PFSK-1 (cell line): ENCODE measurements around the gene C2orf15.

ENCODE experiments used
- FOXP2 ChIP-seq: optimal IDR thresholded peaks from 2 replicates; pipeline ENCODE3; 2011; ENCODE audit warnings: borderline replicate concordance, control low read depth, inconsistent platforms; ENCODE audit not compliant: insufficient read depth; ENCODE audit errors: extremely low read length, extremely low read depth
- POLR2AphosphoS5 ChIP-seq: IDR thresholded peaks from 2 replicates; pipeline ENCODE4 v1.6.1; 2012; ENCODE audit warnings: low read depth, mild to moderate bottlenecking, control low read depth, low read length, moderate library complexity
- REST ChIP-seq, 2 experiments: IDR thresholded peaks; 2 replicates each; pipeline versions ENCODE4 v1.6.1 to v1.8.0; 2011 to 2012; ENCODE audit warnings: low read depth in 2 of 2, low read length in 2 of 2, control low read depth in 1 of 2, inconsistent platforms in 1 of 2, mild to moderate bottlenecking in 1 of 2, moderate library complexity in 1 of 2; ENCODE audit not compliant: insufficient read depth in 1 of 2
- SIN3A ChIP-seq: IDR thresholded peaks from 2 replicates; pipeline ENCODE4 v1.6.1; 2012; ENCODE audit warnings: mild to moderate bottlenecking, low read length, moderate library complexity, borderline replicate concordance; ENCODE audit not compliant: insufficient read depth
- TAF1 ChIP-seq: IDR thresholded peaks from 2 replicates; pipeline ENCODE4 v1.6.1; 2012; ENCODE audit warnings: low read length, control low read depth, borderline replicate concordance; ENCODE audit not compliant: insufficient read depth

The C2orf15 gene

GRCh38 chr2:99180755-99181623, 39.5 kb downstream of the C2orf15 start, which contains the start of the genes MITD1 and MRPL30:
MITD1 (minus strand) TSS chr2:99181058; CDS start chr2:99180981, 77 bp downstream.
MRPL30 (plus strand) TSS chr2:99181184; CDS start chr2:99186204, 5,020 bp downstream.
- TF ChIP-seq TAF1 (peak; percentile 98), REST (IDR thresholded peaks at IDR 0.05; ENCODE audit: insufficient read depth in 1 of 2, low read depth in 2 of 2, low read length in 2 of 2) (no peak; a peak in 1 of 4 replicates), POLR2AphosphoS5 (peak; percentile 94)

GRCh38 chr2:99181624-99182000, 40.1 kb downstream of the C2orf15 start:
- TF ChIP-seq REST (IDR thresholded peaks at IDR 0.05; ENCODE audit: insufficient read depth in 1 of 2, low read depth in 2 of 2, low read length in 2 of 2) = no peak
- TF ChIP-seq POLR2AphosphoS5 = no peak
- TF ChIP-seq SIN3A = no peak
- no peak for TF ChIP-seq TAF1
- no peak for TF ChIP-seq FOXP2

GRCh38 chr2:99183025-99183424, 41.5 kb downstream of the C2orf15 start:
- TF ChIP-seq FOXP2 = no peak
- no peak for TF ChIP-seq SIN3A
- no peak for TF ChIP-seq POLR2AphosphoS5
- no peak for TF ChIP-seq TAF1
- TF ChIP-seq REST (IDR thresholded peaks at IDR 0.05; ENCODE audit: insufficient read depth in 1 of 2, low read depth in 2 of 2, low read length in 2 of 2) = no peak

- TF ChIP-seq REST (IDR thresholded peaks at IDR 0.05; ENCODE audit: insufficient read depth in 1 of 2, low read depth in 2 of 2, low read length in 2 of 2) (no peak), TAF1 (no peak), SIN3A (no peak), FOXP2 (no peak), POLR2AphosphoS5 (no peak)
Observed at GRCh38 chr2:99184811-99185210, 43.3 kb downstream of the C2orf15 start.

GRCh38 chr2:99187011-99187410, 45.5 kb downstream of the C2orf15 start:
- TF ChIP-seq TAF1 (no peak), FOXP2 (no peak), REST (IDR thresholded peaks at IDR 0.05; ENCODE audit: insufficient read depth in 1 of 2, low read depth in 2 of 2, low read length in 2 of 2) (no peak), POLR2AphosphoS5 (no peak), SIN3A (no peak)
